ENCODE measurements around the gene SIAH3. TPM values are rescaled to one million over a fixed set of nuclear protein-coding genes. Genes with fewer than 3 reads are reported as not detected.

SIAH3 gene
- total and polyA plus RNA-seq, 4 donors: under 0.01 TPM; not detected in 3

- H3K27me3 ChIP-seq (ENCODE audit: control insufficient read depth in 4 of 4, insufficient read depth in 4 of 4, low read length in 3 of 4): no peaks in the 10 kb centered on the region
- no peak for DNase-seq (ENCODE audit: low spot score)
- no peak overlapping the region for H3K4me3 ChIP-seq (ENCODE audit: low read depth in 1 of 3, low read length in 3 of 3)
- WGBS: 65% methylated on average over 7 of the region's 7 CpGs
- TF ChIP-seq REST (IDR thresholded peaks at IDR 0.05) (no peak), JUND (IDR thresholded peaks at IDR 0.05) (no peak), CTCF (IDR thresholded peaks at IDR 0.05; ENCODE audit: low read depth, low read length, missing input control) (no peak), TAF1 (conservative IDR thresholded peaks at IDR 0.05) (no peak), YY1 (IDR thresholded peaks at IDR 0.05) (no peak), ATF3 (IDR thresholded peaks at IDR 0.05) (no peak), MAX (IDR thresholded peaks at IDR 0.05) (no peak), FOXA2 (IDR thresholded peaks at IDR 0.05) (no peak), RAD21 (IDR thresholded peaks at IDR 0.05) (no peak), NR2F2 (IDR thresholded peaks at IDR 0.05) (no peak), HNF4A (conservative IDR thresholded peaks at IDR 0.05) (no peak), EGR1 (IDR thresholded peaks at IDR 0.05; ENCODE audit: low read depth in 2 of 2) (no peak), SP1 (IDR thresholded peaks at IDR 0.05) (no peak), RXRA (IDR thresholded peaks at IDR 0.05) (no peak), FOXA1 (IDR thresholded peaks at IDR 0.05) (no peak)
- no peaks in the 10 kb centered on the region for H3K4me1 ChIP-seq (ENCODE audit: control insufficient read depth in 4 of 4, insufficient read depth in 4 of 4, low read length in 3 of 4)
- no peaks in the 10 kb centered on the region for H3K9me3 ChIP-seq (ENCODE audit: control insufficient read depth in 4 of 4, low read length in 3 of 4)
- no peaks in the 10 kb centered on the region for H3K36me3 ChIP-seq (ENCODE audit: control insufficient read depth in 4 of 4, insufficient read depth in 3 of 4, low read depth in 1 of 4, low read length in 3 of 4)
- no peak overlapping the region for H3K9ac ChIP-seq (ENCODE audit: low read depth in 1 of 2, low read length in 2 of 2)
- H3K27ac ChIP-seq (ENCODE audit: low read depth in 1 of 2, low read length in 2 of 2): no peak overlapping the region
Observed at GRCh38 chr13:45809801-45810394, 41.7 kb downstream of the SIAH3 start.

- DNase-seq (ENCODE audit: low spot score): no peak
- Histone ChIP-seq H3K4me1 (ENCODE audit: control insufficient read depth in 4 of 4, insufficient read depth in 4 of 4, low read length in 3 of 4) (no peaks in the 10 kb centered on the region), H3K9me3 (ENCODE audit: control insufficient read depth in 4 of 4, low read length in 3 of 4) (no peaks in the 10 kb centered on the region), H3K4me3 (ENCODE audit: low read depth in 1 of 3, low read length in 3 of 3) (no peak overlapping the region), H3K9ac (ENCODE audit: low read depth in 1 of 2, low read length in 2 of 2) (no peak overlapping the region), H3K27ac (ENCODE audit: low read depth in 1 of 2, low read length in 2 of 2) (no peak overlapping the region), H3K27me3 (ENCODE audit: control insufficient read depth in 4 of 4, insufficient read depth in 4 of 4, low read length in 3 of 4) (no peaks in the 10 kb centered on the region), H3K36me3 (ENCODE audit: control insufficient read depth in 4 of 4, insufficient read depth in 3 of 4, low read depth in 1 of 4, low read length in 3 of 4) (no peaks in the 10 kb centered on the region)
- 92% methylated on average over 6 of the region's 6 CpGs for whole genome bisulfite sequencing
- TF ChIP-seq HNF4G (IDR thresholded peaks at IDR 0.05) (no peak), ATF3 (IDR thresholded peaks at IDR 0.05) (no peak), RXRA (IDR thresholded peaks at IDR 0.05) (no peak), REST (IDR thresholded peaks at IDR 0.05) (no peak), HNF4A (conservative IDR thresholded peaks at IDR 0.05) (no peak), SP1 (IDR thresholded peaks at IDR 0.05) (no peak), CTCF (IDR thresholded peaks at IDR 0.05; ENCODE audit: low read depth, low read length, missing input control) (no peak), TAF1 (conservative IDR thresholded peaks at IDR 0.05) (no peak), ZBTB33 (IDR thresholded peaks at IDR 0.05) (no peak), GABPA (IDR thresholded peaks at IDR 0.05 in 1 of 2, conservative IDR thresholded peaks at IDR 0.05 in 1 of 2) (no peak)
Observed at GRCh38 chr13:45808925-45809324, 42.6 kb downstream of the SIAH3 start.

Data from liver (tissue), 9 donors.